ENCODE results near the gene OR4K5.

DNA sequence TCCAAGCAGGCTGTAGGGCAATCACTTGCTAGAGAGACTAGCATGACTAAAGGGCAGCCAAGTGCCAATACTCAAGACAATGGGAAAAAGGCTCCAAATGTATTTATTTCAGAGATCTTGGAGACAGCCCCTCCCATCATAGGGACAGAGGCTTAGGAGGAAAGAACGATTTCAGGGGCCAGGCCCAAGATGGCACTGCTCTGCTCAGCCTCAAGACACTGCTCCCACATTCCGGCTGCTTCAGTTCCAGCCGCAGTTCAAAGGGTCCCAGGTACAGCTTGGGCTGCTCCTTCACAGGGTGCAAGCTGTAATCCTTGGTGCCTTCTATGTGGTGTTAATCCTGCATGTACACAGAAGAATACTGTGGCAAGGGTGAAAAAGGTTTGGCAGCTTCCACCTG is 19.4 kb upstream of the OR4K5 start:
- TF ChIP-seq, protein P1, sequence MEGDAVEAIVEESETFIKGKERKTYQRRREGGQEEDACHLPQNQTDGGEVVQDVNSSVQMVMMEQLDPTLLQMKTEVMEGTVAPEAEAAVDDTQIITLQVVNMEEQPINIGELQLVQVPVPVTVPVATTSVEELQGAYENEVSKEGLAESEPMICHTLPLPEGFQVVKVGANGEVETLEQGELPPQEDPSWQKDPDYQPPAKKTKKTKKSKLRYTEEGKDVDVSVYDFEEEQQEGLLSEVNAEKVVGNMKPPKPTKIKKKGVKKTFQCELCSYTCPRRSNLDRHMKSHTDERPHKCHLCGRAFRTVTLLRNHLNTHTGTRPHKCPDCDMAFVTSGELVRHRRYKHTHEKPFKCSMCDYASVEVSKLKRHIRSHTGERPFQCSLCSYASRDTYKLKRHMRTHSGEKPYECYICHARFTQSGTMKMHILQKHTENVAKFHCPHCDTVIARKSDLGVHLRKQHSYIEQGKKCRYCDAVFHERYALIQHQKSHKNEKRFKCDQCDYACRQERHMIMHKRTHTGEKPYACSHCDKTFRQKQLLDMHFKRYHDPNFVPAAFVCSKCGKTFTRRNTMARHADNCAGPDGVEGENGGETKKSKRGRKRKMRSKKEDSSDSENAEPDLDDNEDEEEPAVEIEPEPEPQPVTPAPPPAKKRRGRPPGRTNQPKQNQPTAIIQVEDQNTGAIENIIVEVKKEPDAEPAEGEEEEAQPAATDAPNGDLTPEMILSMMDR (IDR thresholded peaks at IDR 0.05) = no peak
- no peak for TF ChIP-seq POLR2A (IDR thresholded peaks at IDR 0.05)

Measured in body of pancreas (tissue), 4 donors.